ENCODE results near the gene ITPKC. TPM values are rescaled to one million over a fixed set of nuclear protein-coding genes. Genes with fewer than 3 reads are reported as not detected.

Gene ITPKC
- total and polyA plus RNA-seq, 10 of the 15 experiments (the other 5 are each of a cell fraction or from before 2014, with no cell fraction given), result 0.03 to 6.4 (median 3.5) TPM

DNA sequence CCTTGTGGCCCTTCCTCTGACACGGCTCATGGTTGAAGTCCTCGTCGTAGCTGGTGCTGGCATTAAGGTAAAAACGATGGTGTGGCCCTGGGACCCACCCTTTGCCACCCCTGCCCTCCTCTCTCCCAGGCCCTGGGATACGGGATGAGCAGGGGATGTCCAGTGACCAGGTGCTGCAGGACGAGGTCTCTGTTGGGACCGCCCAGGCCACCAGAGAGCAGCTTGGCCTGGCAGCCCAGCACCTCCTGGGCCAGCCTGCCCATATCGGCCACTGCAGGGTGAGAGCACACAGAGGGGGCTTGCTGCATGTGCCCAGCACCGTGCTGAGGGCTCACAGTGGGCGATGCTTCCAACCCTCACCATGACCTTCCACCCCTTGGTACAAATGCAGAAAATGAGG is 27.0 kb downstream of the ITPKC start:
- Histone ChIP-seq H3K36me3 (ENCODE audit: control insufficient read depth in 2 of 2, insufficient read depth in 2 of 2, low read length in 1 of 2) (no peaks in the 10 kb centered on the region; a peak in 3 of 4 replicates), H3K4me2 (ENCODE audit: control insufficient read depth, insufficient read depth) (no peak overlapping the region), H3K9ac (ENCODE audit: control insufficient read depth, insufficient read depth, low read length) (no peak overlapping the region), H3K79me2 (ENCODE audit: control insufficient read depth, insufficient read depth, low read length) (peaks cover 12% of the 10 kb centered on the region), H3K27me3 (replicated peaks in 1 of 2; ENCODE audit: control insufficient read depth in 2 of 2, insufficient read depth in 2 of 2, low read length in 1 of 2) (no peaks in the 10 kb centered on the region), H3K27ac (ENCODE audit: control insufficient read depth, insufficient read depth) (no peak overlapping the region), H3K9me3 (replicated peaks; ENCODE audit: control insufficient read depth, insufficient read depth, low read length) (no peaks in the 10 kb centered on the region), H4K20me1 (ENCODE audit: control insufficient read depth, insufficient read depth) (no peaks in the 10 kb centered on the region), H3K4me3 (no peak overlapping the region), H2AFZ (ENCODE audit: control insufficient read depth, low read depth, low read length) (no peak overlapping the region), H3K4me1 (ENCODE audit: control insufficient read depth, insufficient read depth, low read length) (peaks cover 3% of the 10 kb centered on the region; the same call in 1 of the 2 replicates)
- intact Hi-C loops (cut with micrococcal nuclease; ENCODE audit: unreplicated experiment), result no loop called here
- ChIA-PET POLR2A (interaction anchor here (1.5 to 2.1 kb wide), 2 partner anchors 27 to 34 kb away, joined by 5 to 6 read pairs; partner anchors contain the start of genes COQ8B, ITPKC and RAB4B), CTCF (interaction anchor here (0.5 to 4.5 kb wide), 5 partner anchors 9 to 75 kb away, joined by 3 to 26 read pairs (median 5); no protein-coding TSS in a partner anchor), RAD21 (ENCODE audit: unreplicated experiment) (interaction anchor here (1.1 to 16.3 kb wide), 4 partner anchors 32 to 80 kb away, joined by 3 to 291 read pairs (median 8); partner anchors contain the start of genes MIA and RAB4B), SMC1A (ENCODE audit: uncharacterized antibody, unreplicated experiment) (interaction anchor here (1.1 to 2.1 kb wide), 2 partner anchors 9 to 75 kb away, joined by 5 to 7 read pairs; no protein-coding TSS in a partner anchor)
- DNase-seq (ENCODE audit: low read depth, low spot score), result no peak
- BruUV-seq (replicated peaks), result no TSS peak
- in situ Hi-C loops (cut with MboI), result no loop called here
- no peak for ATAC-seq
- FAIRE-seq, result no peak
- 91% methylated on average over 10 of the region's 10 CpGs for WGBS (ENCODE audit: insufficient coverage, insufficient replicate concordance, low lambda C conversion rate, missing lambda C conversion rate)
- TF ChIP-seq EED (IDR thresholded peaks at IDR 0.05; ENCODE audit: low read depth) (no peak), SUZ12 (IDR thresholded peaks at IDR 0.05; ENCODE audit: unreplicated experiment) (no peak), SUPT20H (IDR thresholded peaks at IDR 0.05; ENCODE audit: borderline replicate concordance, control insufficient read depth, low read depth, low read length) (no peak), BACH1 (IDR thresholded peaks at IDR 0.05; ENCODE audit: borderline replicate concordance) (no peak), PAX8 (IDR thresholded peaks at IDR 0.05) (no peak), DPF2 (IDR thresholded peaks at IDR 0.05) (no peak), LARP7 (IDR thresholded peaks at IDR 0.05) (no peak)
- TF ChIP-seq, protein P1, sequence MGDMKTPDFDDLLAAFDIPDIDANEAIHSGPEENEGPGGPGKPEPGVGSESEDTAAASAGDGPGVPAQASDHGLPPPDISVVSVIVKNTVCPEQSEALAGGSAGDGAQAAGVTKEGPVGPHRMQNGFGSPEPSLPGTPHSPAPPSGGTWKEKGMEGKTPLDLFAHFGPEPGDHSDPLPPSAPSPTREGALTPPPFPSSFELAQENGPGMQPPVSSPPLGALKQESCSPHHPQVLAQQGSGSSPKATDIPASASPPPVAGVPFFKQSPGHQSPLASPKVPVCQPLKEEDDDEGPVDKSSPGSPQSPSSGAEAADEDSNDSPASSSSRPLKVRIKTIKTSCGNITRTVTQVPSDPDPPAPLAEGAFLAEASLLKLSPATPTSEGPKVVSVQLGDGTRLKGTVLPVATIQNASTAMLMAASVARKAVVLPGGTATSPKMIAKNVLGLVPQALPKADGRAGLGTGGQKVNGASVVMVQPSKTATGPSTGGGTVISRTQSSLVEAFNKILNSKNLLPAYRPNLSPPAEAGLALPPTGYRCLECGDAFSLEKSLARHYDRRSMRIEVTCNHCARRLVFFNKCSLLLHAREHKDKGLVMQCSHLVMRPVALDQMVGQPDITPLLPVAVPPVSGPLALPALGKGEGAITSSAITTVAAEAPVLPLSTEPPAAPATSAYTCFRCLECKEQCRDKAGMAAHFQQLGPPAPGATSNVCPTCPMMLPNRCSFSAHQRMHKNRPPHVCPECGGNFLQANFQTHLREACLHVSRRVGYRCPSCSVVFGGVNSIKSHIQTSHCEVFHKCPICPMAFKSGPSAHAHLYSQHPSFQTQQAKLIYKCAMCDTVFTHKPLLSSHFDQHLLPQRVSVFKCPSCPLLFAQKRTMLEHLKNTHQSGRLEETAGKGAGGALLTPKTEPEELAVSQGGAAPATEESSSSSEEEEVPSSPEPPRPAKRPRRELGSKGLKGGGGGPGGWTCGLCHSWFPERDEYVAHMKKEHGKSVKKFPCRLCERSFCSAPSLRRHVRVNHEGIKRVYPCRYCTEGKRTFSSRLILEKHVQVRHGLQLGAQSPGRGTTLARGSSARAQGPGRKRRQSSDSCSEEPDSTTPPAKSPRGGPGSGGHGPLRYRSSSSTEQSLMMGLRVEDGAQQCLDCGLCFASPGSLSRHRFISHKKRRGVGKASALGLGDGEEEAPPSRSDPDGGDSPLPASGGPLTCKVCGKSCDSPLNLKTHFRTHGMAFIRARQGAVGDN (IDR thresholded peaks at IDR 0.05), result no peak
- TF ChIP-seq, protein P2, sequence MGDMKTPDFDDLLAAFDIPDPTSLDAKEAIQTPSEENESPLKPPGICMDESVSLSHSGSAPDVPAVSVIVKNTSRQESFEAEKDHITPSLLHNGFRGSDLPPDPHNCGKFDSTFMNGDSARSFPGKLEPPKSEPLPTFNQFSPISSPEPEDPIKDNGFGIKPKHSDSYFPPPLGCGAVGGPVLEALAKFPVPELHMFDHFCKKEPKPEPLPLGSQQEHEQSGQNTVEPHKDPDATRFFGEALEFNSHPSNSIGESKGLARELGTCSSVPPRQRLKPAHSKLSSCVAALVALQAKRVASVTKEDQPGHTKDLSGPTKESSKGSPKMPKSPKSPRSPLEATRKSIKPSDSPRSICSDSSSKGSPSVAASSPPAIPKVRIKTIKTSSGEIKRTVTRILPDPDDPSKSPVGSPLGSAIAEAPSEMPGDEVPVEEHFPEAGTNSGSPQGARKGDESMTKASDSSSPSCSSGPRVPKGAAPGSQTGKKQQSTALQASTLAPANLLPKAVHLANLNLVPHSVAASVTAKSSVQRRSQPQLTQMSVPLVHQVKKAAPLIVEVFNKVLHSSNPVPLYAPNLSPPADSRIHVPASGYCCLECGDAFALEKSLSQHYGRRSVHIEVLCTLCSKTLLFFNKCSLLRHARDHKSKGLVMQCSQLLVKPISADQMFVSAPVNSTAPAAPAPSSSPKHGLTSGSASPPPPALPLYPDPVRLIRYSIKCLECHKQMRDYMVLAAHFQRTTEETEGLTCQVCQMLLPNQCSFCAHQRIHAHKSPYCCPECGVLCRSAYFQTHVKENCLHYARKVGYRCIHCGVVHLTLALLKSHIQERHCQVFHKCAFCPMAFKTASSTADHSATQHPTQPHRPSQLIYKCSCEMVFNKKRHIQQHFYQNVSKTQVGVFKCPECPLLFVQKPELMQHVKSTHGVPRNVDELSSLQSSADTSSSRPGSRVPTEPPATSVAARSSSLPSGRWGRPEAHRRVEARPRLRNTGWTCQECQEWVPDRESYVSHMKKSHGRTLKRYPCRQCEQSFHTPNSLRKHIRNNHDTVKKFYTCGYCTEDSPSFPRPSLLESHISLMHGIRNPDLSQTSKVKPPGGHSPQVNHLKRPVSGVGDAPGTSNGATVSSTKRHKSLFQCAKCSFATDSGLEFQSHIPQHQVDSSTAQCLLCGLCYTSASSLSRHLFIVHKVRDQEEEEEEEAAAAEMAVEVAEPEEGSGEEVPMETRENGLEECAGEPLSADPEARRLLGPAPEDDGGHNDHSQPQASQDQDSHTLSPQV (IDR thresholded peaks at IDR 0.05), result no peak
- TF ChIP-seq, protein P3, sequence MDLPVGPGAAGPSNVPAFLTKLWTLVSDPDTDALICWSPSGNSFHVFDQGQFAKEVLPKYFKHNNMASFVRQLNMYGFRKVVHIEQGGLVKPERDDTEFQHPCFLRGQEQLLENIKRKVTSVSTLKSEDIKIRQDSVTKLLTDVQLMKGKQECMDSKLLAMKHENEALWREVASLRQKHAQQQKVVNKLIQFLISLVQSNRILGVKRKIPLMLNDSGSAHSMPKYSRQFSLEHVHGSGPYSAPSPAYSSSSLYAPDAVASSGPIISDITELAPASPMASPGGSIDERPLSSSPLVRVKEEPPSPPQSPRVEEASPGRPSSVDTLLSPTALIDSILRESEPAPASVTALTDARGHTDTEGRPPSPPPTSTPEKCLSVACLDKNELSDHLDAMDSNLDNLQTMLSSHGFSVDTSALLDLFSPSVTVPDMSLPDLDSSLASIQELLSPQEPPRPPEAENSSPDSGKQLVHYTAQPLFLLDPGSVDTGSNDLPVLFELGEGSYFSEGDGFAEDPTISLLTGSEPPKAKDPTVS (IDR thresholded peaks at IDR 0.05; ENCODE audit: low read depth, low read length), result no peak
- TF ChIP-seq, protein P4, sequence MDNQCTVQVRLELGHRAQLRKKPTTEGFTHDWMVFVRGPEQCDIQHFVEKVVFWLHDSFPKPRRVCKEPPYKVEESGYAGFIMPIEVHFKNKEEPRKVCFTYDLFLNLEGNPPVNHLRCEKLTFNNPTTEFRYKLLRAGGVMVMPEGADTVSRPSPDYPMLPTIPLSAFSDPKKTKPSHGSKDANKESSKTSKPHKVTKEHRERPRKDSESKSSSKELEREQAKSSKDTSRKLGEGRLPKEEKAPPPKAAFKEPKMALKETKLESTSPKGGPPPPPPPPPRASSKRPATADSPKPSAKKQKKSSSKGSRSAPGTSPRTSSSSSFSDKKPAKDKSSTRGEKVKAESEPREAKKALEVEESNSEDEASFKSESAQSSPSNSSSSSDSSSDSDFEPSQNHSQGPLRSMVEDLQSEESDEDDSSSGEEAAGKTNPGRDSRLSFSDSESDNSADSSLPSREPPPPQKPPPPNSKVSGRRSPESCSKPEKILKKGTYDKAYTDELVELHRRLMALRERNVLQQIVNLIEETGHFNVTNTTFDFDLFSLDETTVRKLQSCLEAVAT (IDR thresholded peaks at IDR 0.05), result no peak
- TF ChIP-seq, protein P5, sequence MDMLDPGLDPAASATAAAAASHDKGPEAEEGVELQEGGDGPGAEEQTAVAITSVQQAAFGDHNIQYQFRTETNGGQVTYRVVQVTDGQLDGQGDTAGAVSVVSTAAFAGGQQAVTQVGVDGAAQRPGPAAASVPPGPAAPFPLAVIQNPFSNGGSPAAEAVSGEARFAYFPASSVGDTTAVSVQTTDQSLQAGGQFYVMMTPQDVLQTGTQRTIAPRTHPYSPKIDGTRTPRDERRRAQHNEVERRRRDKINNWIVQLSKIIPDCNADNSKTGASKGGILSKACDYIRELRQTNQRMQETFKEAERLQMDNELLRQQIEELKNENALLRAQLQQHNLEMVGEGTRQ (IDR thresholded peaks at IDR 0.05; ENCODE audit: borderline replicate concordance, low read depth, low read length), result no peak

Data from GM12878 (cell line).